ENCODE results near the gene PRM3. TPM values are rescaled to one million over a fixed set of nuclear protein-coding genes. Genes with fewer than 3 reads are reported as not detected.
"Not testable (repeated sequence)": the region's sequence is repeated elsewhere in the genome, so short reads cannot be mapped to it uniquely, and the experiment has no call there.

The PRM3 gene
- total and polyA plus RNA-seq, 2 donors (not counting 1 experiment from before 2014, with no cell fraction given) = not detected

GRCh38 chr16:11300560-11300892, 27.1 kb upstream of the PRM3 start:
- H3K27me3 ChIP-seq (ENCODE audit: control insufficient read depth, insufficient read depth, low read length) = no peaks in the 10 kb centered on the region
- no peak overlapping the region for H2AFZ ChIP-seq (ENCODE audit: low read length)
- no peak overlapping the region for H3K27ac ChIP-seq (ENCODE audit: insufficient read depth, low read length)
- no peak for DNase-seq (ENCODE audit: low read depth in 2 of 2)
- no peak overlapping the region for H3K4me3 ChIP-seq (replicated peaks in 1 of 4; ENCODE audit: control extremely low read depth in 1 of 4, insufficient read depth in 1 of 4, low read depth in 3 of 4, low read length in 4 of 4)
- H3K4me1 ChIP-seq (ENCODE audit: control insufficient read depth, extremely low read depth, insufficient read depth, low read length) = peaks cover 5% of the 10 kb centered on the region
- H4K20me1 ChIP-seq (ENCODE audit: control insufficient read depth, extremely low read depth, insufficient read depth, low read length) = no peaks in the 10 kb centered on the region
- TF ChIP-seq CTCF (conservative IDR thresholded peaks at IDR 0.05 in 1 of 2, IDR thresholded peaks at IDR 0.05 in 1 of 2; ENCODE audit: low read depth in 1 of 2, low read length in 2 of 2) = no peak
- no peak for TF ChIP-seq EZH2 (IDR thresholded peaks at IDR 0.05; ENCODE audit: low read length, missing control alignments)
- H3K79me2 ChIP-seq (ENCODE audit: control insufficient read depth, insufficient read depth, low read length) = no peaks in the 10 kb centered on the region
- no peak overlapping the region for H3K9ac ChIP-seq (ENCODE audit: insufficient read depth, low read length)
- H3K36me3 ChIP-seq (ENCODE audit: control insufficient read depth, insufficient read depth, low read length) = no peaks in the 10 kb centered on the region
- H3K9me3 ChIP-seq (ENCODE audit: control insufficient read depth, insufficient read depth, low read depth, low read length) = no peaks in the 10 kb centered on the region
- no peak overlapping the region for H3K4me2 ChIP-seq (ENCODE audit: extremely low read depth, insufficient read depth, low read length)

- H3K36me3 ChIP-seq (ENCODE audit: control insufficient read depth, insufficient read depth, low read length) = no peaks in the 10 kb centered on the region
- H3K9ac ChIP-seq (ENCODE audit: insufficient read depth, low read length) = no peak overlapping the region
- H3K4me1 ChIP-seq (ENCODE audit: control insufficient read depth, extremely low read depth, insufficient read depth, low read length) = peaks cover 5% of the 10 kb centered on the region
- no peaks in the 10 kb centered on the region for H3K9me3 ChIP-seq (ENCODE audit: control insufficient read depth, insufficient read depth, low read depth, low read length)
- DNase-seq (ENCODE audit: low read depth in 2 of 2) = no peak
- TF ChIP-seq EZH2 (IDR thresholded peaks at IDR 0.05; ENCODE audit: low read length, missing control alignments) (no peak), CTCF (conservative IDR thresholded peaks at IDR 0.05 in 1 of 2, IDR thresholded peaks at IDR 0.05 in 1 of 2; ENCODE audit: low read depth in 1 of 2, low read length in 2 of 2) (no peak)
- H3K79me2 ChIP-seq (ENCODE audit: control insufficient read depth, insufficient read depth, low read length) = no peaks in the 10 kb centered on the region
- no peaks in the 10 kb centered on the region for H3K27me3 ChIP-seq (ENCODE audit: control insufficient read depth, insufficient read depth, low read length)
- H3K4me2 ChIP-seq (ENCODE audit: extremely low read depth, insufficient read depth, low read length) = no peak overlapping the region
- no peak overlapping the region for H3K27ac ChIP-seq (ENCODE audit: insufficient read depth, low read length)
- no peak overlapping the region for H2AFZ ChIP-seq (ENCODE audit: low read length)
- no peaks in the 10 kb centered on the region for H4K20me1 ChIP-seq (ENCODE audit: control insufficient read depth, extremely low read depth, insufficient read depth, low read length)
- H3K4me3 ChIP-seq (replicated peaks in 1 of 4; ENCODE audit: control extremely low read depth in 1 of 4, insufficient read depth in 1 of 4, low read depth in 3 of 4, low read length in 4 of 4) = no peak overlapping the region
Measured at GRCh38 chr16:11299865-11300559, 26.6 kb upstream of the PRM3 start.

- not testable (repeated sequence) for H3K4me2 ChIP-seq (ENCODE audit: extremely low read depth, insufficient read depth, low read length); H3K36me3 ChIP-seq (ENCODE audit: control insufficient read depth, insufficient read depth, low read length); H3K27ac ChIP-seq (ENCODE audit: insufficient read depth, low read length); H2AFZ ChIP-seq (ENCODE audit: low read length); H3K4me3 ChIP-seq (replicated peaks in 1 of 4; ENCODE audit: control extremely low read depth in 1 of 4, insufficient read depth in 1 of 4, low read depth in 3 of 4, low read length in 4 of 4); H3K9ac ChIP-seq (ENCODE audit: insufficient read depth, low read length); H3K27me3 ChIP-seq (ENCODE audit: control insufficient read depth, insufficient read depth, low read length); H3K9me3 ChIP-seq (ENCODE audit: control insufficient read depth, insufficient read depth, low read depth, low read length); H4K20me1 ChIP-seq (ENCODE audit: control insufficient read depth, extremely low read depth, insufficient read depth, low read length); H3K79me2 ChIP-seq (ENCODE audit: control insufficient read depth, insufficient read depth, low read length); DNase-seq (ENCODE audit: low read depth in 2 of 2); H3K4me1 ChIP-seq (ENCODE audit: control insufficient read depth, extremely low read depth, insufficient read depth, low read length)
Measured at GRCh38 chr16:11298950-11299547, 25.6 kb upstream of the PRM3 start.
